GM23248 (cell line): ENCODE measurements around the gene PRF1.

Experiments used
- EZH2 ChIP-seq: fragments of 200-600 bp; sonication (generic); IDR thresholded peaks from 2 replicates; pipeline ENCODE4 v1.6.1; 2018; ENCODE audit warnings: antibody characterized with exemption, mild to moderate bottlenecking; ENCODE audit not compliant: insufficient read depth, poor library complexity, severe bottlenecking
- EZH2phosphoT487 ChIP-seq: fragments of 200-600 bp; sonication (generic); IDR thresholded peaks from 2 replicates; pipeline ENCODE4 v1.6.1; 2018; ENCODE audit warnings: antibody characterized with exemption, moderate library complexity, mild to moderate bottlenecking, low read depth; ENCODE audit not compliant: insufficient read depth

- TF ChIP-seq EZH2phosphoT487 (no peak), EZH2 (no peak)
Observed at GRCh38 chr10:70599319-70599718, 3.2 kb downstream of the PRF1 start.
